Measurements from ENCODE around the gene DLX4.

- TF ChIP-seq POLR2A (IDR thresholded peaks at IDR 0.05) (no peak), CTCF (IDR thresholded peaks at IDR 0.05) (no peak)
These were observed 1.8 kb upstream of the DLX4 start for GRCh38 chr17:49967205-49967604.

All from adrenal gland (tissue), 5 donors.